ENCODE data around the gene UBE2G1.

UBE2G1 gene

GRCh38 chr17:4334776-4335584 lies 31.5 kb downstream of the UBE2G1 start:
- no peak for DNase-seq (ENCODE audit: low read depth, low spot score)

- no peak for DNase-seq (ENCODE audit: low read depth, low spot score)
Measured at GRCh38 chr17:4334332-4334731, 32.1 kb downstream of the UBE2G1 start.

GRCh38 chr17:4333041-4333440 lies 33.4 kb downstream of the UBE2G1 start:
- no peak for DNase-seq (ENCODE audit: low read depth, low spot score)

- no peak for DNase-seq (ENCODE audit: low read depth, low spot score)
Measured at GRCh38 chr17:4332296-4332970, 34.0 kb downstream of the UBE2G1 start.

- DNase-seq (ENCODE audit: low read depth, low spot score) = no peak
Measured at GRCh38 chr17:4331614-4332013, 34.9 kb downstream of the UBE2G1 start.

GRCh38 chr17:4329838-4330237 lies 36.6 kb downstream of the UBE2G1 start:
- no peak for DNase-seq (ENCODE audit: low read depth, low spot score)

GRCh38 chr17:4327606-4328005 lies 38.9 kb downstream of the UBE2G1 start:
- no peak for DNase-seq (ENCODE audit: low read depth, low spot score)

- no peak for DNase-seq (ENCODE audit: low read depth, low spot score)
Measured at GRCh38 chr17:4326608-4327007, 39.9 kb downstream of the UBE2G1 start.

- DNase-seq (ENCODE audit: low read depth, low spot score) = no peak
Measured at GRCh38 chr17:4326112-4326511, 40.4 kb downstream of the UBE2G1 start.

- DNase-seq (ENCODE audit: low read depth, low spot score) = no peak
Measured at GRCh38 chr17:4324463-4324862, 42.0 kb downstream of the UBE2G1 start.

- no peak for DNase-seq (ENCODE audit: low read depth, low spot score)
Measured at GRCh38 chr17:4319221-4319620, 47.3 kb downstream of the UBE2G1 start.

- DNase-seq (ENCODE audit: low read depth, low spot score) = no peak
Measured at GRCh38 chr17:4318596-4318995, 47.9 kb downstream of the UBE2G1 start.

- no peak for DNase-seq (ENCODE audit: low read depth, low spot score)
Measured at GRCh38 chr17:4318186-4318585, 48.3 kb downstream of the UBE2G1 start.

GRCh38 chr17:4317610-4318009 lies 48.9 kb downstream of the UBE2G1 start:
- no peak for DNase-seq (ENCODE audit: low read depth, low spot score)

GRCh38 chr17:4316648-4317047 lies 49.8 kb downstream of the UBE2G1 start:
- DNase-seq (ENCODE audit: low read depth, low spot score) = no peak

- DNase-seq (ENCODE audit: low read depth, low spot score) = no peak
Measured at GRCh38 chr17:4314618-4315017, 51.9 kb downstream of the UBE2G1 start.

GRCh38 chr17:4314179-4314578 lies 52.3 kb downstream of the UBE2G1 start:
- no peak for DNase-seq (ENCODE audit: low read depth, low spot score)

- no peak for DNase-seq (ENCODE audit: low read depth, low spot score)
Measured at GRCh38 chr17:4313221-4314114, 53.0 kb downstream of the UBE2G1 start.

- DNase-seq (ENCODE audit: low read depth, low spot score) = no peak
Measured at GRCh38 chr17:4310354-4311060, 56.0 kb downstream of the UBE2G1 start.

- no peak for DNase-seq (ENCODE audit: low read depth, low spot score)
Measured at GRCh38 chr17:4309897-4310296, 56.6 kb downstream of the UBE2G1 start.

GRCh38 chr17:4307179-4307930 lies 59.1 kb downstream of the UBE2G1 start:
- DNase-seq (ENCODE audit: low read depth, low spot score) = no peak

All from activated CD4-positive, CD25-positive, alpha-beta regulatory T cell treated with anti-CD3 and anti-CD28 coated beads, Interleukin-2, amount 50 U/mL, for 16 hours (primary cell).